ENCODE measurements around the gene AK5. TPM values are rescaled to one million over a fixed set of nuclear protein-coding genes. Genes with fewer than 3 reads are reported as not detected.

The AK5 gene
- total and polyA plus RNA-seq, 10 donors = 0.33 to 16.3 (median 1.2) TPM

- TF ChIP-seq CTCF (IDR thresholded peaks at IDR 0.05 in 8 of 11, conservative IDR thresholded peaks at IDR 0.05 in 3 of 11) = no peak
- TF ChIP-seq POLR2A (IDR thresholded peaks at IDR 0.05) = no peak
- no peak for TF ChIP-seq POLR2AphosphoS5 (IDR thresholded peaks at IDR 0.05)
- intact Hi-C loops (cut with DNase I; ENCODE audit: low total_unique reads) = no loop called here
- 82 to 90% (median 89%) methylated on average over 3 of the region's 3 CpGs for WGBS, 5 donors
- Histone ChIP-seq H3K9me3 (no peaks in the 10 kb centered on the region), H3K4me1 (no peaks in the 10 kb centered on the region), H3K4me3 (no peak overlapping the region), H3K27me3 (replicated peaks in 1 of 7) (no peaks in the 10 kb centered on the region), H3K27ac (no peak overlapping the region), H3K36me3 (no peaks in the 10 kb centered on the region)
- DNase-seq = no peak
Observed at GRCh38 chr1:77355010-77355409, 73.2 kb downstream of the AK5 start.

- no peak for DNase-seq
- Histone ChIP-seq H3K4me1 (no peaks in the 10 kb centered on the region), H3K9me3 (no peaks in the 10 kb centered on the region), H3K4me3 (no peak overlapping the region), H3K27me3 (replicated peaks in 1 of 7) (no peaks in the 10 kb centered on the region), H3K27ac (no peak overlapping the region), H3K36me3 (no peaks in the 10 kb centered on the region)
- intact Hi-C loops (cut with DNase I; ENCODE audit: low total_unique reads) = no loop called here
- WGBS, 5 donors = 81 to 90% (median 87%) methylated on average over 3 of the region's 3 CpGs
- TF ChIP-seq CTCF (IDR thresholded peaks at IDR 0.05 in 8 of 11, conservative IDR thresholded peaks at IDR 0.05 in 3 of 11) (no peak), POLR2AphosphoS5 (IDR thresholded peaks at IDR 0.05) (no peak), POLR2A (IDR thresholded peaks at IDR 0.05) (no peak)
Observed at GRCh38 chr1:77356136-77356535, 74.3 kb downstream of the AK5 start.

GRCh38 chr1:77360256-77360655, 78.4 kb downstream of the AK5 start:
- intact Hi-C loops (cut with DNase I; ENCODE audit: low total_unique reads) = no loop called here
- no peak overlapping the region for H3K27ac ChIP-seq
- H3K27me3 ChIP-seq (replicated peaks in 1 of 7) = no peaks in the 10 kb centered on the region
- no peaks in the 10 kb centered on the region for H3K4me1 ChIP-seq
- H3K4me3 ChIP-seq = no peak overlapping the region
- no peak for DNase-seq
- no peak for TF ChIP-seq POLR2AphosphoS5 (IDR thresholded peaks at IDR 0.05)
- no peaks in the 10 kb centered on the region for H3K9me3 ChIP-seq
- H3K36me3 ChIP-seq = no peaks in the 10 kb centered on the region

GRCh38 chr1:77361621-77362020, 79.8 kb downstream of the AK5 start:
- Histone ChIP-seq H3K27me3 (replicated peaks in 1 of 7) (no peaks in the 10 kb centered on the region), H3K9me3 (no peaks in the 10 kb centered on the region), H3K36me3 (no peaks in the 10 kb centered on the region), H3K27ac (no peak overlapping the region), H3K4me3 (no peak overlapping the region), H3K4me1 (no peaks in the 10 kb centered on the region)
- WGBS, 5 donors = 90 to 97% (median 94%) methylated on average over 7 of the region's 7 CpGs
- TF ChIP-seq POLR2A (IDR thresholded peaks at IDR 0.05) (no peak), CTCF (IDR thresholded peaks at IDR 0.05 in 8 of 11, conservative IDR thresholded peaks at IDR 0.05 in 3 of 11) (no peak), POLR2AphosphoS5 (IDR thresholded peaks at IDR 0.05) (no peak)
- intact Hi-C loops (cut with DNase I; ENCODE audit: low total_unique reads) = no loop called here
- DNase-seq = no peak

- 55 to 74% (median 71%) methylated on average over 4 of the region's 4 CpGs for WGBS, 5 donors
- intact Hi-C loops (cut with DNase I; ENCODE audit: low total_unique reads) = no loop called here
- H3K4me3 ChIP-seq = no peak overlapping the region
Observed at GRCh38 chr1:77370161-77370560, 88.3 kb downstream of the AK5 start.

More at GRCh38 chr1:77370161-77370560, 88.3 kb downstream of the AK5 start:
- H3K9me3 ChIP-seq = no peaks in the 10 kb centered on the region
- no peak for DNase-seq
- H3K27ac ChIP-seq = no peak overlapping the region
- H3K4me1 ChIP-seq = no peaks in the 10 kb centered on the region
- no peaks in the 10 kb centered on the region for H3K27me3 ChIP-seq (replicated peaks in 1 of 7)
- TF ChIP-seq CTCF (IDR thresholded peaks at IDR 0.05 in 8 of 11, conservative IDR thresholded peaks at IDR 0.05 in 3 of 11) (no peak), POLR2AphosphoS5 (IDR thresholded peaks at IDR 0.05) (no peak), POLR2A (IDR thresholded peaks at IDR 0.05) (no peak)
- no peaks in the 10 kb centered on the region for H3K36me3 ChIP-seq
